GM12878 (cell line): ENCODE data around the gene CNRIP1. TPM values are rescaled to one million over a fixed set of nuclear protein-coding genes. Genes with fewer than 3 reads are reported as not detected.
A peak's percentile ranks its signal among the peaks of the same experiment; 100 is the strongest.

Experiments used
- ATAC-seq: fragments of 200-7000 bp; cut with Tn5 transposase; 3 replicates; pipeline ENCODE4 v1.9.1; 2020; ENCODE audit warnings: mild to moderate bottlenecking, moderate library complexity
- BruUV-seq: library from RNA; stranded (reverse); fragments of 400-500 nt; replicated peaks from 2 replicates; lab custom pipeline; 2021; lab: Mats Ljungman, UMichigan
- CTCF ChIA-PET: fragments of 300-600 bp; sonication (Branson Sonifier 250); formaldehyde crosslinking; extraction: SDS; loops from one replicate; lab custom pipeline; 2021; ENCODE audit warnings: inconsistent platforms; lab: Yijun Ruan, JAX
- POLR2A ChIA-PET: fragments of 350-600 bp; formaldehyde crosslinking; extraction: SDS; loops from one replicate; lab custom pipeline; 2021; ENCODE audit warnings: inconsistent platforms; lab: Charles Lee
- RAD21 ChIA-PET: fragments of 300-600 bp; sonication (Branson Sonifier 250); formaldehyde crosslinking; loops from one replicate; lab custom pipeline; 2023; ENCODE audit warnings: antibody characterized with exemption; ENCODE audit not compliant: unreplicated experiment; lab: Charles Lee
- SMC1A ChIA-PET: fragments of 300-600 bp; sonication (Branson Sonifier 250); formaldehyde crosslinking; loops from one replicate; lab custom pipeline; 2023; ENCODE audit not compliant: unreplicated experiment, uncharacterized antibody; lab: Charles Lee
- DNase-seq: peaks from one replicate; pipeline ENCODE4 v3.0.0-alpha.2; 2011; ENCODE audit warnings: low read depth, low spot score
- FAIRE-seq: peaks from 3 replicates; lab custom pipeline; 2011; peaks lifted over from hg19 to GRCh38; lab: Jason Lieb, UNC
- H2AFZ ChIP-seq: 2 replicates; pipeline ENCODE4 v1.6.0; 2011; ENCODE audit warnings: low read depth, low read length, control low read depth; ENCODE audit not compliant: control insufficient read depth
- H3K27ac ChIP-seq: 2 replicates; pipeline ENCODE4 v1.5.1; 2011; ENCODE audit warnings: control low read depth; ENCODE audit not compliant: control insufficient read depth, insufficient read depth
- H3K27me3 ChIP-seq, 2 experiments: replicated peaks in 1 of 2; 2 replicates each; pipeline versions ENCODE4 v1.6.0 to v1.6.1; 2011; ENCODE audit warnings: low read length in 1 of 2; ENCODE audit not compliant: control insufficient read depth in 2 of 2, insufficient read depth in 2 of 2
- H3K36me3 ChIP-seq, 2 experiments: 2 replicates each; pipeline ENCODE4 v1.5.1; 2011; ENCODE audit warnings: low read length in 1 of 2; ENCODE audit not compliant: control insufficient read depth in 2 of 2, insufficient read depth in 2 of 2
- H3K4me1 ChIP-seq: 2 replicates; pipeline ENCODE4 v1.6.1; 2011; ENCODE audit warnings: mild to moderate bottlenecking, low read length, moderate library complexity, mixed read lengths; ENCODE audit not compliant: control insufficient read depth, insufficient read depth
- H3K4me2 ChIP-seq: 2 replicates; pipeline ENCODE4 v1.6.0; 2011; ENCODE audit warnings: control low read depth; ENCODE audit not compliant: control insufficient read depth, insufficient read depth
- H3K4me3 ChIP-seq: fragments of 200-600 bp; sonication (generic); 2 replicates; pipeline ENCODE4 v1.5.1; 2016
- H3K79me2 ChIP-seq: 2 replicates; pipeline ENCODE4 v1.6.0; 2011; ENCODE audit warnings: low read length; ENCODE audit not compliant: control insufficient read depth, insufficient read depth
- H3K9ac ChIP-seq: 2 replicates; pipeline ENCODE4 v1.8.0; 2011; ENCODE audit warnings: low read length, control low read depth, mixed read lengths; ENCODE audit not compliant: control insufficient read depth, insufficient read depth
- H3K9me3 ChIP-seq: replicated peaks from 3 replicates; pipeline ENCODE4 v1.5.1; 2011; ENCODE audit warnings: mild to moderate bottlenecking, low read length; ENCODE audit not compliant: control insufficient read depth, insufficient read depth
- H4K20me1 ChIP-seq: 2 replicates; pipeline ENCODE4 v1.6.0; 2011; ENCODE audit not compliant: control insufficient read depth, insufficient read depth
- ATF2 ChIP-seq: IDR thresholded peaks from 2 replicates; pipeline ENCODE4 v1.6.1; 2012; ENCODE audit warnings: low read length, inconsistent platforms
- ATF7 ChIP-seq: fragments of 450-650 bp; IDR thresholded peaks from 2 replicates; pipeline ENCODE4 v1.6.1; 2016; ENCODE audit warnings: low read depth, mild to moderate bottlenecking
- BCLAF1 ChIP-seq: fragments of 450-650 bp; IDR thresholded peaks from 2 replicates; pipeline ENCODE4 v1.6.1; 2017; ENCODE audit warnings: antibody characterized with exemption, mild to moderate bottlenecking, moderate library complexity
- CHD1 ChIP-seq: IDR thresholded peaks from 2 replicates; pipeline ENCODE4 v1.6.1; 2012; ENCODE audit warnings: low read depth, low read length, improper control_type of control experiment
- CREB1 ChIP-seq: IDR thresholded peaks from 2 replicates; pipeline ENCODE4 v1.6.1; 2012; ENCODE audit warnings: low read depth, mild to moderate bottlenecking, inconsistent platforms
- CTCF ChIP-seq, 3 experiments: IDR thresholded peaks in 2 of 3; conservative IDR thresholded peaks in 1 of 3; 2 replicates each; pipeline ENCODE4 v1.5.1; 2011; ENCODE audit warnings: low read depth in 3 of 3, low read length in 3 of 3, mild to moderate bottlenecking in 3 of 3, control low read depth in 2 of 3, moderate library complexity in 2 of 3, inconsistent platforms in 1 of 3, mixed read lengths in 1 of 3; ENCODE audit not compliant: control insufficient read depth in 2 of 3, insufficient read depth in 1 of 3; ENCODE audit errors: extremely low read depth in 1 of 3
- EGR1 ChIP-seq, 2 experiments: IDR thresholded peaks; 1 replicate in 1 of 2; 2 replicates in 1 of 2; pipeline ENCODE4 v1.6.1; 2011 to 2012; ENCODE audit warnings: low read depth in 2 of 2, low read length in 2 of 2, borderline replicate concordance in 1 of 2, mild to moderate bottlenecking in 1 of 2, moderate library complexity in 1 of 2
- FOXK2 ChIP-seq: fragments of 450-650 bp; IDR thresholded peaks from 2 replicates; pipeline ENCODE4 v1.6.1; 2017; ENCODE audit warnings: mild to moderate bottlenecking, moderate library complexity
- MTA2 ChIP-seq: fragments of 450-650 bp; IDR thresholded peaks from 2 replicates; pipeline ENCODE4 v1.6.1; 2016; ENCODE audit warnings: low read depth, mild to moderate bottlenecking, moderate library complexity
- MTA3 ChIP-seq: IDR thresholded peaks from 2 replicates; pipeline ENCODE4 v1.6.1; 2012; ENCODE audit warnings: low read length, inconsistent platforms, borderline replicate concordance
- NFXL1 ChIP-seq: fragments of 450-650 bp; IDR thresholded peaks from 2 replicates; pipeline ENCODE4 v1.6.1; 2017; ENCODE audit warnings: antibody characterized with exemption, mild to moderate bottlenecking, borderline replicate concordance
- PAX5 ChIP-seq: IDR thresholded peaks from 2 replicates; pipeline ENCODE4 v1.6.1; 2011; ENCODE audit warnings: low read depth, low read length, borderline replicate concordance
- SMARCA5 ChIP-seq: fragments of 450-650 bp; IDR thresholded peaks from 2 replicates; pipeline ENCODE4 v1.6.1; 2017; ENCODE audit warnings: mild to moderate bottlenecking
- SPI1 ChIP-seq: IDR thresholded peaks from 2 replicates; pipeline ENCODE4 v1.6.1; 2011; ENCODE audit warnings: low read depth, mild to moderate bottlenecking, low read length, moderate library complexity, borderline replicate concordance; ENCODE audit not compliant: insufficient read depth
- SREBF2 ChIP-seq: IDR thresholded peaks from 2 replicates; pipeline ENCODE4 v1.6.1; 2012; ENCODE audit warnings: mild to moderate bottlenecking, low read length
- STAT1 ChIP-seq: fragments of 450-650 bp; conservative IDR thresholded peaks from 2 replicates; pipeline ENCODE4 v1.6.1; 2014; ENCODE audit warnings: antibody characterized with exemption, mild to moderate bottlenecking
- ZNF24 ChIP-seq: fragments of 450-650 bp; IDR thresholded peaks from 2 replicates; pipeline ENCODE4 v1.6.1; 2017; ENCODE audit warnings: antibody characterized with exemption, mild to moderate bottlenecking
- WGBS: methylation state at CpG from one replicate; pipeline ENCODE4 v1.1.6; 2016; ENCODE audit warnings: low lambda C conversion rate; ENCODE audit not compliant: insufficient replicate concordance, insufficient coverage; ENCODE audit errors: missing lambda C conversion rate; 5-methylcytosine and 5-hydroxymethylcytosine counted together
- in situ Hi-C: fragments of 300-500 bp; cut with MboI; formaldehyde crosslinking; loops from 9 replicates; pipeline ENCODE4 v1.14.3; 2018; ENCODE audit warnings: mixed read lengths
- intact Hi-C: fragments of 100-400 bp; cut with micrococcal nuclease; formaldehyde crosslinking; loops from one replicate; pipeline ENCODE4 v1.14.2; 2022; ENCODE audit not compliant: unreplicated experiment
- polyA plus RNA-seq, 11 experiments: library from polyadenylated mRNA; depleted of rRNA in 4 of 11; unstranded in 6 of 11; stranded (reverse) in 5 of 11; fragments of >200 nt; fragmentation: Nextera tagmentation in 4 of 11; fragmentation: Illumina TruSeq in 1 of 11; extraction: Ambion mirVana in 4 of 11; extraction: Trizol in 1 of 11; gene quantifications; 1 replicate in 1 of 11; 2 replicates in 10 of 11; pipeline versions ENCODE4 v1.2.1 to v1.2.3, GENCODE V29; 2011 to 2016; ENCODE audit warnings: inconsistent platforms in 2 of 11, missing spikeins in 2 of 11, low read depth in 1 of 11
- total RNA-seq, 4 experiments: library from RNA; depleted of rRNA in 3 of 4; stranded (reverse); fragments of >200 nt in 3 of 4; fragmentation: Illumina TruSeq in 1 of 4; extraction: Trizol in 1 of 4; gene quantifications; 2 replicates each; pipeline versions ENCODE4 v1.2.1 to v1.2.3, GENCODE V29; 2013 to 2021

The CNRIP1 gene
- total and polyA plus RNA-seq, 10 of the 15 experiments (the other 5 are each of a cell fraction or from before 2014, with no cell fraction given) = not detected

GRCh38 chr2:68251187-68251854, 68.4 kb downstream of the CNRIP1 start:
- Histone ChIP-seq H3K4me2 (peak overlapping the region; percentile 53; the same call in 1 of the 2 replicates), H3K36me3 (no peaks in the 10 kb centered on the region), H3K27me3 (no peaks in the 10 kb centered on the region), H3K4me3 (peak overlapping the region; percentile 85), H3K4me1 (peaks cover 18% of the 10 kb centered on the region), H3K79me2 (peaks cover 73% of the 10 kb centered on the region), H3K9me3 (no peaks in the 10 kb centered on the region), H3K9ac (peak overlapping the region; percentile 92), H2AFZ (peak overlapping the region; percentile 9; the same call in 1 of the 2 replicates), H3K27ac (peak overlapping the region; percentile 91), H4K20me1 (peaks cover 2% of the 10 kb centered on the region; the same call in 1 of the 2 replicates)
- CTCF ChIA-PET = interaction anchor here (1.0 to 4.4 kb wide), 5 partner anchors 29 to 190 kb away, joined by 3 to 17 read pairs (median 12); no protein-coding TSS in a partner anchor
- under 1% methylated on average over 25 of the region's 41 CpGs for WGBS
- BruUV-seq = no TSS peak
- DNase-seq (peak; percentile 64), ATAC-seq (peak; percentile 70), FAIRE-seq (no peak)
- RAD21 ChIA-PET = interaction anchor here (0.7 to 2.6 kb wide), 5 partner anchors 37 to 190 kb away, joined by 3 to 8 read pairs (median 3); partner anchors contain the start of gene PLEK
- intact Hi-C loops (loop anchor here (2.0 to 5.0 kb wide), 4 partner anchors 49 to 191 kb away; partner anchors contain the start of gene PLEK), in situ Hi-C loops (no loop called here)
- POLR2A ChIA-PET = interaction anchor here (0.9 to 2.1 kb wide), 3 partner anchors 35 to 191 kb away, joined by 3 to 4 read pairs (median 4); no protein-coding TSS in a partner anchor
- SMC1A ChIA-PET = interaction anchor here (1.5 to 2.6 kb wide), 4 partner anchors 51 to 189 kb away, joined by 5 to 14 read pairs (median 9); no protein-coding TSS in a partner anchor
- TF ChIP-seq MTA2 (peak; percentile 22; the same call in 1 of the 2 replicates), EGR1 (IDR thresholded peaks at IDR 0.05; ENCODE audit: borderline replicate concordance in 1 of 2, low read depth in 2 of 2, low read length in 2 of 2) (no peak), SPI1 (peak; percentile 73; the same call in 1 of the 2 replicates), NFXL1 (no peak), STAT1 (no peak), MTA3 (no peak), ATF7 (peak; percentile 55), BCLAF1 (no peak), PAX5 (no peak), CHD1 (0 out of 2 replicates have a peak, but pooled peaks have one; percentile 19), ATF2 (no peak), ZNF24 (no peak), FOXK2 (peak; percentile 20; the same call in 1 of the 2 replicates), CTCF (IDR thresholded peaks at IDR 0.05 in 2 of 3, conservative IDR thresholded peaks at IDR 0.05 in 1 of 3; ENCODE audit: control insufficient read depth in 2 of 3, extremely low read depth in 1 of 3, insufficient read depth in 1 of 3, low read depth in 3 of 3, low read length in 3 of 3) (peak; percentile 70 to 79 (median 76)), CREB1 (peak; percentile 71), SREBF2 (no peak), SMARCA5 (peak; percentile 90; the same call in 1 of the 2 replicates)
